CD4-positive, alpha-beta T cell treated with Interleukin-1 beta for 1 hour (primary cell): ENCODE results near the gene NSUN2.
"Not testable (repeated sequence)": the region's sequence is repeated elsewhere in the genome, so short reads cannot be mapped to it uniquely, and the experiment has no call there.

Experiments used
- DNase-seq, 2 donors: peaks; one replicate each; pipeline ENCODE4 v3.0.0-alpha.2; 2020 to 2022

NSUN2 gene

DNA sequence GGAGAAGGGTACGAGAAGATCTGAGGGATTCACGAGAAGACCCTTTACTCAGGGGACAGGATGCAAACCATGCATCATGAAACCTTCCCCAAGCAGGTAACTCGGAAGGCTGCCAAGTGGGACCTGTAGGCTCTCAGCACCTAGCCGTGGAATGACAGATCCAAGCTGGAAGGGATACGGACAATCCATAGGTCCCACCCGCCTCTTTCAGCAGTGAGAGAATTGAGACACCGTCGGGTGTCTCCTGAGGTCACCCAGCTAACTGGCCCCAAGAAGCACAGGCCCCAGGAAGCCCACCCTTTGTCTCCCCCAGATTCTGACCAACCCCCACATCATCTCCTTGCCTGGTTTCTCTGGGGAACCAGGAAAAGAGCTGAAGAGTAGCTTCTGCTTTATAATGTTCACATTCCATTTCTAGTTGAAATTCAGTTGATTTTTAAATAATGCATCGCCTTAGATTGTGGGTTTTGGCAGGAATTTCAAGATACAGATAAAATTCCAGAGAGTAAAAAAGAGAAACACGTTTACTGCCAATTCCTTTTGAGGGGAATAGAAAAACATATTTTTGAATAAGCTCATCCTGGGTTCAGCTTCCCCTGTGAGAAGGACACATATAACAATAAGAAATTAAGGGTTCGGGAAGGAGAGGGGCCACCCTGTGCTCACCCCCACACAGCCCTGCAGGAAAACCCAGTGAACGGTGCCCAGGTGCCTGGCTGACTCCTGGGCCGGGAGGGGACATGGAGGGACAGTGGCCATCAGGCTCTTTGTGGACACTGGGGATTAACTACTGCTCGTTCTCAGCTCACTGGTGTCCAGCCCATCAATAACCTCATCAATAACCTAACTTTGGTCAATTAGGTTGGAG, 51.1 kb downstream of the NSUN2 start:
- no peak for DNase-seq

DNA sequence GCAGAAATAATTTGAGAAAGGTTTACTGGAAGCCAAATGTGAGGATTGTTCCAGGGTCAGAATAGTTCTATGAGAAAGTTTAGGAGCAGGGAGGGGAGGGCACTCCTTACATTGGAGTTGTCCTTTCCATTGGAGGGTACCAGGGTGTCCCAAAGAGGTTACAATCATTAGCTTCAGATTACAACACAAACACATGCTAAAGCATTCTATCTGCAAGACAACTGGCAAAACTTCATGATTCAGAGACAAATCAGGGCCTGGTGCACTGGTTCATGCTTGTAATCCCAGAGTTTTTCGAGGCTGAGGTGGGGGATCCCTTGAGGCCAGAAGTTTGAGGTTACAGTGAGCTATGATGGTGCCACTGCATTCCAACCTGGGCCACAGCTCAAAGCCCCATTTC, 51.8 kb downstream of the NSUN2 start:
- no peak for DNase-seq

DNA sequence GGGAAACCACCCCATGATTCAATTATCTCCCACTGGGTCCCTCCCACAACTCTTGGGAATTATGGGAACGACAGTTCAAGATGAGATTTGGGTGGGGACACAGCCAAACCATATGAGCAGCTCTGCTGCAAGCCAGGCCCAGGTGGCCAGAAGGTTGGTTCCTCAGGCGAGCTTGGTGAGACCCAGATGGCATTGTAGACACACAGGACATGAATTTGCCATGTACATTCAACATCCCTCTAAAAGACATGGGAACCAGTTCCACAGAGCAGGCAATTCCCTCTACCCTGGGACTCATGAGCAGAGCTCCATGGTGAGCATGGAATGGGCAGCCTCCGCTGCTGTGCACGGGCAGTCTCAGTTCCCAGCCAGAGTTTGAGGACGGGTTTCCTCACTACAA, 53.3 kb downstream of the NSUN2 start:
- DNase-seq = no peak

DNA sequence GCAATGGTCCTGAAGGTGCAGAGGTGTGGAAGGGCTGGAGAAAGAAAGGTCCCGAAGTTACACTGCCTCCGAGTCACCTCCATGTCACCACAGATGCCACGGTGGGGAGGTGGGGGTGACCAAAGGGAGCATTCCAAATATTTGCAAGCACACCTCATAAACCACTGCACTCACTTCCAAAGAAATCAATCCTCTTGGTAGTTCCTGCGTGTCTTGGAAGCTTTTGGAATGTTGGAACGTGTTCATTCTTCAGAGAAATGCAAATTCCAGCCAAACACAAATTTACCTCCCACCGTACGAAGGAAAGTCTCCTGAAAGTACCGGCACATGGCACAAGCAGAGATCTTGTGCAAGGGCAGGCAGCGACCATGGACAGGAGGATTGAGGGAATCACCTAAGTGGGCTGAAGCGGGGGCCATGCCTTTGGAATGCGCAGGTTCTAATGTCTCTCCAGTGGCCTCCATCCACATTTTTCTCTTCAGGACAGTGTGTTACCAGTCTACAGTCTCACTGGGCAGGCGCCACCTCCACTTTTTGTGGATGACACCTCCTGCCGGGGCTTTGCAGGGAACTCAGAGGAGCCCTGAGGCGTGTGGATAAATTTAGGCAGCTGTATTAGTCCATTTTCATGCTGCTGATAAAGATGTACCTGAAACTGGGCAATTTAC, 54.0 kb downstream of the NSUN2 start:
- DNase-seq = no peak

GRCh38 chr5:6576861-6577501, 55.9 kb downstream of the NSUN2 start:
- peak in 1 of 2 donors; percentile 3 for DNase-seq

DNA sequence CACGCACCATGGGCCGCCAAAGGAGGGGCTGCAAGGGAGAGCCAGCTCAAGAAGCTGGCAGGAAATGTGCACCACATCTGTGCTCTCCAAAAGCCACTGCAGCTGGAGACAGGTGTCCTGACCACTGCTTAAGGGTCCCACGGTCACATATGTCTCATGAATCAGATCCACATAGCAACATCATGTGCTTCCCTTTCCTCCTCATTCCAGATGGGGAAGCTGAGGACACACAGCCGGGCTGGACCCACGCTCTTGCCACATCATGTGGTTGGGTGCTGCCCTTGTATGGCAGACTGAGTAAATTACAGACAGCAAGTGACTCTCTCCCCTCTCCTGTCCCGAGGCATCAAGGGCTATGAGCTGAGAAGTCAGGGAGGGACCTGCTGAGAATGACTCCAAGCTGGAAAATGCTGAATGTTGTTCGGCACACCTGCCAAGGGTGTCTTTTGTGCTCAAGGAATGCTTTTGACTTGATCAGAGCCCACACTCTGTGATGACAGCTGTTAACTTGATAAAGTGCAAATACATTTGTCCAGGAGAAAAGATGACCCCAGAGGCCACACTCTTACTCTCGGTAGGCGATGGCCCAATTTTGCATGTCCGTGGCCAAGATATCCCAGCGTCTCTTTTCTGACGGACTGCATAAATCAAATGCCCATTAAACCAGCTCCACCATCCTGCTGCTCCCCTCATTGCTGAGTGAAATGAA, 58.2 kb downstream of the NSUN2 start:
- no peak for DNase-seq

DNA sequence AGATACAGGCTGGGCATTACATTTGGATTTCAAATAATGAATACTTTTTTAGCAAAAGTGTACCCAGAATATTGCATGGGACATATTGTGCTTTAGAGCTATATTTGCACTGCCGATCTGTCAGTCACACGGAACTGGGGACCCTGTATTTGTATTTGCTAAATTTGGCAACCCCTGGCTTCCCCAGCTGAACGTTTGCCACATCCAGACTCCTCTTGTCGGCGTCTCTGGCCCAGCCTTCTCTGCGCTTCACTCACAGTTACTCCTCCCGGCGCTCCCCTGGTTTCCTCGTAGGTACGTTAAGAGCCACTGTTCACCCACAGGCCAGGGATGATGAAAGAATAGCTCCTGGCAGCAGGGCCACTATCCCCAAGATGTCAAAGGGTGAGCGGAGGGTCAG, 58.7 kb downstream of the NSUN2 start:
- DNase-seq = no peak

- no peak for DNase-seq
These were observed 59.2 kb downstream of the NSUN2 start for GRCh38 chr5:6573651-6574101.

DNA sequence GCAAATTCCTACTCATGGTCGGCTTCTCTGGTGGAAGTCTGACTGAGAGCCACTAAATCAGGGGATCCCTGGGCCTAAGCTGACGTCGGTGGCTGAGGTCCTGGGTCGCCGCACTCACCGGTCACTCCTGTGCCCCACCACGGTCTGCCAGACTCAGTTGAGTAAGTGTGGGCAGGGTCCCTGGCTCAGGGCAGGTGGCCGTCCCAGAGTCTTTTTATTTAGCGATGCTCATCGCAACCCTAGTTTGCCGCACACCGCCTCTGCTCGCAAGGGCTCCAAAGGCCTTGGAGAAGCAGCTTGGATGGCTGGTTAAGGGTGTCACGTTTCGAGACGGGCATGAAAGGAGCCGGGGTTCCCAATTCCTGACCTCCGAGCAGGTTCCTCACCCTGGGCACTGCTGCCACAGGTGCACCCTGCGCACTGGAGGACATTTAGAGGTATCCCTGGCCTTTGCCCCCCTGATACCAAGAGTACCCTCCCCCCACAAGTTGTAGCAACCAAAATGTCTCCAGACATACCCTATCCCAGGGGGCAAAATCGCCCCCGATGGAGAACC, 59.9 kb downstream of the NSUN2 start:
- DNase-seq = no peak

DNA sequence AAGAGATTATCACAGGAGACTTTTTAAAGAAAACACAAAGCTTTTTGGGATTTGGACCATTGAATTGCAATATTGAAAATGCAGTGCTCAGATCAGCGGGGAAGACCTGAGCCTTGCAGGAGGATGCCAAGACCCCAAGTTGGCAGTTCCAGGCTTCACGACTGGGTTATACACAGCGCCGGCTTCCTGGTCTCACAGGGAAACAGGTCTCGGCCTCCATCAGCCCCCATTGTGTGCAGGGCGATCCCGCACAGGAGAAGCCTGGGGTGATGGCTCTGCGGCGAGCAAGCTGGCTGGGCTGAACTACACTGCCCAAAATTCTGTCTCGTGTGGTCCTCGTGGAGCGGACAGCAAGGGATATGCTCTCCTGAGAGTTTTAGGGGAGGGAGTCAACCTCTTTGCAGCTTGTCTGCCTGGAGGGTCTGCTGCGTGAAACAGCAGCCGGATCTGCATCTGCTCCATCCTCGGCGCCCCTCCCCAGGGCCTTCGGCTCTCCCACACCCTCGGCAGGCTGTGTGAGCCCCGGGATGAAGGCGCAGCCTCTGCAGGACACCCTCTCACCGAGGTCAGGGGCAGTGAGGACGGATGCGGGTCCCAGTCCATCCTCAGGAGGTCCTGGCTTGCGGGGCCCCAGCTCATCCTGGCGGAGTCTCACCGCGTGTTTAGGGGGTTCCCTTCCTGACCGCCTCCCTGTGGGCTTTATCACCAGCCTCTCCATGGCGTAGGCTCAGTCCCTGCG, 60.6 kb downstream of the NSUN2 start:
- no peak for DNase-seq

GRCh38 chr5:6571607-6572006, 61.2 kb downstream of the NSUN2 start:
- not testable (repeated sequence) for DNase-seq

DNA sequence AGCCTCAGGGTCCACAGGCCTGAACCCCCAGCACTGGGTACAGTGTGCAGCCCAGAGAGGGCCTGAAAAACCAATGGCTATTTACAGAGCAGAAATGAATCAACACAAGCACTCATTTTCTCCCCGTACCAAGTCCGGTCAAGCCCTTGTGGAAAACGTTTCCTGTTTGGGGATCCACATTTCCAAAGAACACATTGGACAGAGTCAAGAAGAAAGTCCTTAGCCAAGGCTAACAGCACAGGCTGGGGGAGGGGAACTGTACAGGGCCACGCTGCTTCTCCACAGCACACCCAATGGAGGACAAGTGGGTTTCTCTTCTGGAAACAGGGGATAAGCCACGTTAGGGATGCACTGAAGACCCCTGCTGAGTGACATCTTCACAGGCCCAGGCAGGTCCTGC, 62.3 kb downstream of the NSUN2 start:
- DNase-seq = no peak

GRCh38 chr5:6568889-6569288, 64.0 kb downstream of the NSUN2 start:
- DNase-seq = no peak

DNA sequence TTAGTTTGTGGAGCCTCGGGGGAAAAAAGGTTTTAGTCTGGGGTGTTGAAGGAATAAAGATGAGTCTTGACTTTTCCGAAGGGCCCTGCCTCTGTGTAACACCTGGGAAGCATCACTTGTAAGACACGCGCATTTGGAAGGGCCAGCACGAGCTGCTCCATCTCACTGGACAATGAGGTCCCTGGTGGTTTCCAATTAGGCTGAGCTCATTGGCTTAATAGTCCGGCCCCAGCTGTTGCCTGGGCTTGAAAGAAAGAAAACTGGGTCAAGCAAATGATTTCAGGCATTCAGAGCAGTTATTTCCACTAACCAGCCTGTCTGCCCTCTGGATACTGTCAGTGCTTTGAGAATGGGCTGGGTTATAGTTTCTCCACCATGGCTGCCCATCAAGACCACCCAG, 64.5 kb downstream of the NSUN2 start:
- no peak for DNase-seq

- no peak for DNase-seq
These were observed 65.0 kb downstream of the NSUN2 start for GRCh38 chr5:6567835-6568234.

GRCh38 chr5:6567068-6567467, 65.8 kb downstream of the NSUN2 start:
- DNase-seq = no peak

- DNase-seq = no peak
These were observed 67.4 kb downstream of the NSUN2 start for GRCh38 chr5:6565492-6565891.

- no peak for DNase-seq
These were observed 74.9 kb downstream of the NSUN2 start for GRCh38 chr5:6557807-6558575.

DNA sequence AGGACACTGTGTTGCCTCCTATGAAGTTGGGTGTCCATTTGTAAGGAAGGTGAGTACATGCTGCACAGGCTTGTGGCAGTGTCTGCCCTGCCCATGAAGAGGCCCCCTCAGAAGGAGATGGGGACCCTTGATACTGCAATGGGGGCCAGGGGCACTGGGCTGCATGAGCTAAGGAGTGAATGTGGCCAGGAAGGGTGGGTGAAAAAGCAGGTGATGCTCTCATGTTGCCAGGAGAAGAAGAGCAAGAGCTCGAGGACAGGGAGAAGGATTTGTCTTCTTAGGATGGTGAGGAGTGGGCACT, 76.1 kb downstream of the NSUN2 start:
- no peak for DNase-seq

- DNase-seq = no peak
These were observed 76.6 kb downstream of the NSUN2 start for GRCh38 chr5:6556089-6556801.

DNA sequence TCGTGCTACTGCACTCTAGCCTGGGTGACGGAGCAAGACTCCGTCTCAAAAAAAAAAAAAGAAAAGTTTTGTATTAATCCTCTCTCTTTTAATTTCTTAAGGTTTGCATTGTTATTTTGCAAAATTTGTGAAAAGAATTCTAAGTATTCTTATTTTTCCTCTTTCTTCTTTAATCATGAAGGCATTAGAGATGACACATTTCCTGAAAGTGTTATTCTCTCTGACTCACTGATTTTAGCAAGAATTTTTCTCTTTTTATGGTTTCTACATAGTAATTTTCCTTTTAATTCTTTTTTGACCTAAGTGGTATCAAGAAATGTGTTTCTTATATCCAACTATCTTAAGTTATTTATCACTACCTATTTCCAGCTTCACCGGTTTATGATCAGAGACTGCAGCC, 78.0 kb downstream of the NSUN2 start:
- DNase-seq = no peak
